Epithelial cell of esophagus (primary cell): Measurements from ENCODE around the gene S100A6.
"Not testable (repeated sequence)": the region's sequence is repeated elsewhere in the genome, so short reads cannot be mapped to it uniquely, and the experiment has no call there.

Source experiments
- DNase-seq: peaks from one replicate; pipeline ENCODE4 v3.0.0; 2010; ENCODE audit warnings: low read depth
- H3K4me3 ChIP-seq: 2 replicates; pipeline ENCODE4 v1.5.1; 2011; ENCODE audit warnings: mild to moderate bottlenecking, low read length, control low read depth
- TF ChIP-seq, protein P1 (sequence below): IDR thresholded peaks from 2 replicates; pipeline ENCODE4 v1.5.1; 2011; ENCODE audit warnings: low read depth, mild to moderate bottlenecking, low read length, control low read depth, inconsistent platforms; ENCODE audit not compliant: insufficient read depth; ENCODE audit errors: missing control alignments

S100A6 gene

DNA sequence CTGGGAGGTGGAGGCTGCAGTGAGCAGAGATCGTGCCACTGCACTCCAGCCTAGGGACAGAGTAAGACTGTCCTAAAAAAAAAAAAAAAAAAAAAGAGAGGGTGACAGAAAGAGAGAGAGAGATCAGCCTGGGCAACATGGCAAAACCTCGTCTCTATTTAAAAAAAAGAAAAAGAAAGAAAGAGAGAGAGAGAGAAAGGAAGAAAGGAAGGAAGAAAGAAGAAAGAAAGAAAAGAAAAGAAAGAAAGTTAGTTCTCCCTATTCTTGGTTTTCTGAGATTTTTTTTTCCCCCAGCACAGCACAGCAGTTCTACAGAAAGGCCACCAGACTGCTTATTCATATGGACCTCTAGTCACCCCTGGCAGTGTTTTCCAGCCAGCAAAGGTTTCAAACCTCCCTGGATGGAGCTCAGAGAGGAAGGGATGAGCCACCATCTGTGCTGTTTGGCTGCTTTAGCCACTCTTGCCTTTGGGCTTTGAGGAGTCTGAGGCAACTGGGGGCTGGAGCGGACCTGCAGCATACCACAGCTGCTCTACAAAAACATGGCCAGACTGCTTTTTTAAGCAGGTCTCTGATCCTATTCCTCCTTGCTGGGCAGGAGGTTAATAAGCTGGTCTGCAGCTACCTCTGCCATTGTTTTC, 10.6 kb downstream of the S100A6 start:
- no peak overlapping the region for H3K4me3 ChIP-seq
- TF ChIP-seq, protein P1, sequence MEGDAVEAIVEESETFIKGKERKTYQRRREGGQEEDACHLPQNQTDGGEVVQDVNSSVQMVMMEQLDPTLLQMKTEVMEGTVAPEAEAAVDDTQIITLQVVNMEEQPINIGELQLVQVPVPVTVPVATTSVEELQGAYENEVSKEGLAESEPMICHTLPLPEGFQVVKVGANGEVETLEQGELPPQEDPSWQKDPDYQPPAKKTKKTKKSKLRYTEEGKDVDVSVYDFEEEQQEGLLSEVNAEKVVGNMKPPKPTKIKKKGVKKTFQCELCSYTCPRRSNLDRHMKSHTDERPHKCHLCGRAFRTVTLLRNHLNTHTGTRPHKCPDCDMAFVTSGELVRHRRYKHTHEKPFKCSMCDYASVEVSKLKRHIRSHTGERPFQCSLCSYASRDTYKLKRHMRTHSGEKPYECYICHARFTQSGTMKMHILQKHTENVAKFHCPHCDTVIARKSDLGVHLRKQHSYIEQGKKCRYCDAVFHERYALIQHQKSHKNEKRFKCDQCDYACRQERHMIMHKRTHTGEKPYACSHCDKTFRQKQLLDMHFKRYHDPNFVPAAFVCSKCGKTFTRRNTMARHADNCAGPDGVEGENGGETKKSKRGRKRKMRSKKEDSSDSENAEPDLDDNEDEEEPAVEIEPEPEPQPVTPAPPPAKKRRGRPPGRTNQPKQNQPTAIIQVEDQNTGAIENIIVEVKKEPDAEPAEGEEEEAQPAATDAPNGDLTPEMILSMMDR, result no peak
- peak; percentile 45 for DNase-seq

DNA sequence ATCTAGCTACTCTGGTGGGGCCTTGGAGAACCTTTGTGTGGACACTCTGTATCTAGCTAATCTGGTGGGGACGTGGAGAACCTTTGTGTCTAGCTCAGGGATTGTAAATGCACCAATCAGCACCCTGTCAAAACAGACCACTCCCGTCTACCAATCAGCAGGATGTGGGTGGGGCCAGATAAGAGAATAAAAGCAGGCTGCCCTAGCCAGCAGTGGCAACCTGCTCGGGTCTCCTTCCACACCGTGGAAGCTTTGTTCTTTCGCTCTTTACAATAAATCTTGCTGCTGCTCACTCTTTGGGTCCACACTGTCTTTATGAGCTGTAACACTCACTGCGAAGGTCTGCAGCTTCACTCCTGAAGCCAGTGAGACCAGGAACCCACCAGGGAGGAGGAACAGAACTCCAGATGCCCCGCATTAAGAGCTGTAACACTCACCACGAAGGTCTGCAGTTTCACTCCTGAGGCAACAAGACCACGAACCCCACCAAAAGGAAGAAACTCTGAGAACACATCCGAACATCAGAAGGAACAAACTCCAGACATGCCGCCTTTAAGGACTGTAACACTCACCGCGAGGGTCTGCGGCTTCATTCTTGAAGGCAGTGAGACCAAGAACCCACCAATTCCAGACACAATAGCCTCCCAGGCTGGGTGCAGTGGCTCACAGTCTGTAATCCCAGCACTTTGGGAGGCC, 13.3 kb downstream of the S100A6 start:
- DNase-seq, H3K4me3 ChIP-seq: not testable (repeated sequence)

DNA sequence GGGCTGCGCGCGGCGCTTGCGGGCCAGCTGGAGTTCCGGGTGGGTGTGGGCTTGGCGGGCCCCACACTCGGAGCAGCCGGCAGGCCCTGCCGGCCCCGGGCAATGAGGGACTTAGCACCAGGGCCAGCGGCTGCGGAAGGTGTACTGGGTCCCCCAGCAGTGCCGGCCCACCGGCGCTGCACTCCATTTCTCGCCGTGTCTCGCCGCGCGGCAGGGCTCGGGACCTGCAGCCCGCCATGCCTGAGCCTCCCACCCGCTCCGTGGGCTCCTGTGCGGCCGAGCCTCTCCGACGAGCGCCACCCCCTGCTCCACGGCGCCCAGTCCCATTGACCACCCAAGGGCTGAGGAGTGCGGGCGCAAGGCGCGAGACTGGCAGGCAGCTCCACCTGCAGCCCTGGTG, 14.0 kb downstream of the S100A6 start:
- not testable (repeated sequence) for DNase-seq, H3K4me3 ChIP-seq

DNA sequence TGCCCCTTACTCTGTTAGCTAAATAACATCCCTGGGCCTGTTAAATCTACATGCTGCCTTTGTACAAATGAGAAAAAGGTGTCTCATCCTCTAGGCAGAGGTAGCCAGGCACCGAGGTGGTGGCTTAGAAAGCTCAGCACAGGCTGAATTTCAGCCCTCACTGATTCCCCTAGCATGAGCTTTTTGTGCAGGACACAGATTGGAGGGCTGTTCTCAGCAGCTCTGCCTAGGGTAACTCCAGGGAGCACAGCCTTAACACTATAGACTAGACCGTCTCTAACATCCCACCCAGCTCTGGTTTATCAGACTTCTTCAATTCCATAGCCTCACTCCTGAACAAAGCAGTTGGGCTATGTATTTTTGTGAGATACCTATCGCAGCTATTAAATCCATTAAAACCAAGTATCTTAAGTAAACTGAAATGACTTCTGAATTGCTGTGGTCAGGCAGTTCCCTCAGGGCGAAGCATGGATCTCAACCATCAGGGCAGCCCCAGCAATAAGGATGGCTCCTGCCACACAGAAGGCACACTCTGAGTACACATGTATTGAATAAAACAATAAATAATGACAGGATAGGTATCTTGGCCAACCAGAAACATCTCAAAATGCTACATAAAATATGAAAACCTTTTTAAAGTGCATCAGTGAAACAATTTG, 14.8 kb downstream of the S100A6 start:
- TF ChIP-seq, protein P1, result no peak
- no peak for DNase-seq
- no peak overlapping the region for H3K4me3 ChIP-seq

DNA sequence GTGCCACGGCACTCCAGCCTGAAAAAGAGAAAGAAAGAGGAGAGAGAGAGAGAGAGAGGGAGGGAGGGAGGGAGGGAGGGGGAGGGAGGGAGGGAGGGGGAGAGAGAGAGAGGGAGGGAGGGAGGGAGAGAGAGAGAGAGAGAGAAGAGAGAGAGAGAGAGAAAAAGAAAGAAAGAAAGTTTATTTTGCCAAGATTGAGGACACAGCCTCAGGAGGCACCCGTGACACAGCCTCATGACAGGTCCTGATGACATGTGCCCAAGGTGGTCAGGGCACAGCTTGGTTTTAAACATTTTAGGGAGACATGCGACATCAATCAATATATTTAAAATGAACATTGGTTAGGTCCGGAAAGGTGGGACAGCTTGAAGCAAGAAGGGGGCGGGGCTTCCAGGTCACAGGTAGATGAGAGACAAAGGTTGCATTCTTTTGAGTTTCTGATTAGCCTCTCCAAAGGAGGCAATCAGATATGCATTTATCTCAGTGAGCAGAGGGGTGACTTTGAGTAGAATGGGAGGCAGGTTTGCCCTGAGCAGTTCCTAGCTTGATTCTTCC, 15.6 kb downstream of the S100A6 start:
- DNase-seq, H3K4me3 ChIP-seq: not testable (repeated sequence)

DNA sequence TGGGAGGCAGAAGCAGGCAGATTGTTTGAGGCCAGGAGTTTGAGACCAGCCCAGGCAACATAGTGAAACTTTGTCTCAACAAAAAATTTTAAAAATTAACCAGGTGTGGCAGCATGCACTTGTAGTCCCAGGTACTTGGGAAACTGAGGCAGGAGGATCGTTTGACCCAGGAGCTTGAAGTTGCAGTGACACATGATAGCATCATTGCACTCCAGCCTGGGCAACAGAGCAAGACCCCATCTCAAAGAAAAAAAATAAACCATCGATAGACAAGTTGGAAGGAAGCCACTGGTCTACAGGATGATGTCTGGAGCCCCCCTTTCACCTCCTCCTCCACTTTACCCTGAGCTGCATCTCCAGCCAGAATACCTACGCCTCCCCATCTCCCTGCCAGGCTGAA, 16.5 kb downstream of the S100A6 start:
- TF ChIP-seq, protein P1, result no peak
- DNase-seq, result no peak
- H3K4me3 ChIP-seq, result no peak overlapping the region

DNA sequence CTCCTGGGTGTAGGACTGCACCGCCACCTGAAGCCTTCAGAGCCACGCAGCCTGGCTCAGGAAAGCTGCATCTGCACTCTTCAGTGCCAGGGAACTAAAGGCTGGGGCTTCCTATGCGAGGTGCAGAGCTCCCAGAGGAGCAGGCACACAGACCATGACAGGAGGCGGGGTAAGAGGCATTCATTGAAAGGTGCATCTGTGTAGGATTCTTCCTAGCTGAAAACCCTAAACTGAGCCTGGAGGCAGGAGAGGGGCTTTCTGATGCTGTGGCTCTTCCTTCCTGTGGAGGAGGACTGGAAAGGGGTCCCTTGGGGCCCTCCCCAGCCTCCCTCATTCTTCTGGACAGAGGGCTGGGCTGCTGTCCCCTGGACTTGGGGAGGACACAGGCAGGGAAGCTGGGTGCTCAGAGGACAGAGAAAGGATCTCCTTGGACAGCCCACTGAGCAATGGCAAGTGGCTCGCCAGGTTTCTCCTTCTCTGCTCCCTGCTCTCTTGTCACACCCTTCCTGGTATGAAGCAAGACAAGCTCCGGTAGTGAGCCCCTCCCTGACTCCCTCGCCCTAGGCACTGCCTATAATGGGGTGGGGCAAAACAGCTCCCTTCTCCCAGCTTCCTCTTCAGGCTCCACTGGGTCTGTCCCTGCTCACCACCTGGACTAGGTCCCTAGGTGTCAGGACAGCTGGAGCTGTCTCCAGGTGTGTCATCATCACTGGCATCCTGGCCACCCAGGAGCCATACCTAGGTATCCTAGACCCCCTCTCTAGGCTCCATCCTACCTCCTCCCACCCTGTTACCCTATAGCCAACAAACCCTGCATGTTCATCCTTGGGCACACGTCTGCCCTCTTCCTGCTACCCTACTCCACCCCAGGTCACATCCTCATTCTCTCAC, 20.0 kb downstream of the S100A6 start:
- DNase-seq, result peak; percentile 93
- TF ChIP-seq, protein P1, result no peak
- H3K4me3 ChIP-seq, result no peak overlapping the region

DNA sequence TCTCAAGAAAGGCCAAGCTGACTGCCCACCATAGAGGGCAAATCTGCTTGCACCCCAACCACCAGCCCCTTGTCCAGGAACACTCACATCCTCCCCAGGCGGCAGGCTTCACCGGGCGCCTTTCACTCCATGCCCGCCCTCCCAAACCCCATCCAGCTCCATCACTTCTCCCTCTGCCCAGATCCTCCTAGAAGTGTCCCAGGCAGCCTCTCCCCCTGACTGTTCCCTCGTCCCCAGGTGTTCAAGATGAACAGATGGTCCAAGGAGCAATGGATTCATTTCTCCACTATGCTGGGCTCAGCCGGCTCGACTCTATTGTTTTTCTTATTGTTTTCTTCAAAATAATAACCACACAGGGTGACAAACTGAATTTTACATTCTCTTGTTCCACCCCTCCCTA, 22.1 kb downstream of the S100A6 start:
- DNase-seq, result no peak
- TF ChIP-seq, protein P1, result no peak
- no peak overlapping the region for H3K4me3 ChIP-seq
